Neutrophil (primary cell): ENCODE measurements around the gene UBP1.

Experiments used
- H3K27ac ChIP-seq: fragments of 200-600 bp; sonication (generic); 2 replicates; pipeline ENCODE4 v1.5.1; 2016; ENCODE audit warnings: mild to moderate bottlenecking, moderate library complexity
- H3K27me3 ChIP-seq: fragments of 200-600 bp; sonication (generic); 2 replicates; pipeline ENCODE4 v1.6.0; 2016; ENCODE audit warnings: mild to moderate bottlenecking
- H3K36me3 ChIP-seq: fragments of 200-600 bp; sonication (generic); 2 replicates; pipeline ENCODE4 v1.5.1; 2017
- H3K4me1 ChIP-seq, 2 experiments: fragments of 200-600 bp in 1 of 2; sonication (generic) in 1 of 2; 1 replicate in 1 of 2; 2 replicates in 1 of 2; pipeline versions ENCODE4 v1.5.1 to v1.6.1; 2013 to 2016; ENCODE audit warnings: low read depth in 1 of 2, low read length in 1 of 2, mild to moderate bottlenecking in 1 of 2, moderate library complexity in 1 of 2; ENCODE audit not compliant: control insufficient read depth in 1 of 2, insufficient read depth in 1 of 2
- H3K4me3 ChIP-seq, 2 experiments: fragments of 200-600 bp in 1 of 2; sonication (generic) in 1 of 2; 1 replicate in 1 of 2; 2 replicates in 1 of 2; pipeline ENCODE4 v1.5.1; 2013 to 2016; ENCODE audit warnings: low read depth in 1 of 2, low read length in 1 of 2, mild to moderate bottlenecking in 1 of 2, moderate library complexity in 1 of 2
- H3K9me3 ChIP-seq: fragments of 200-600 bp; sonication (generic); 2 replicates; pipeline ENCODE4 v1.5.1; 2016
- TF ChIP-seq, protein P1 (sequence below): fragments of 200-600 bp; sonication (generic); IDR thresholded peaks from 2 replicates; pipeline ENCODE4 v1.5.1; 2016; ENCODE audit warnings: antibody characterized with exemption

Gene UBP1

DNA sequence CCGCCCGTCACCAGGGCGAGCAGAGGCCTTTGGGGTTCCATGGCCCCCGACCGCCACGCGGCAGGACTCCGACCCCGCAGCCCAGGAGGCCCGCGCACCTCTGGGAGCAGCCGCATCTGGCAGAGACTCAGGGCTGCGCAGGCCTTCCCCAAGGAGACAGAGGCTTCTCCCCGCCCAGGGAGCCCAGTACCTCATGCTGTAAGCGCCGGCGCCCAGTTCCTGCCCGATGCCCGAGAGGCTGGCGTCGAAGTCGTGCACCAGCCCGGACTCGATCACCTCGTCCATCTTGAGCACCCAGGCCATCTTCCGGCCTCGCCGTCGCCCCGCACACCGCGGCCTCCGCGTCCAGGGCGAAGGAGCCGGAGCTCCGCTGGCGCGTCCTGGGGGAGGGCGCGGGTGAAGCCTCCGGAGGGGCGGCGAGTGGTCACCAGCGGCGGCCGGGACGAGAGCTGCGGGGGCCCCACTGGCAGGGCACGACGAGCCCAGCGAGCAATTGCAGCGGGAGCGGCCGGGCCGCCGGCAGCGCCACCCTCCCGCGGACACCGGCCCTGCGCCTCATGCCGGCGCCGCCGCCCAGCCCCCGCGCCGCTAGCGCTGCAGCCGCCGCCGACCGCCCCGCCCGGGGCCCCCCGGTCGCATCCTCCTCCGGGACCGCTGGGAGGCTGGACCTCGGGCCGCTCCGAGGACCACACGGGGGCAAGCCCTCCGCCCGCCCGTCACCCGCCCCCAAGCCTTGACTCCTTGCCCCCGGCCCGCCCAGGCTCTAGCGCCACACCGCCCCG lies 468 bp downstream of the UBP1 start:
- TF ChIP-seq, protein P1, sequence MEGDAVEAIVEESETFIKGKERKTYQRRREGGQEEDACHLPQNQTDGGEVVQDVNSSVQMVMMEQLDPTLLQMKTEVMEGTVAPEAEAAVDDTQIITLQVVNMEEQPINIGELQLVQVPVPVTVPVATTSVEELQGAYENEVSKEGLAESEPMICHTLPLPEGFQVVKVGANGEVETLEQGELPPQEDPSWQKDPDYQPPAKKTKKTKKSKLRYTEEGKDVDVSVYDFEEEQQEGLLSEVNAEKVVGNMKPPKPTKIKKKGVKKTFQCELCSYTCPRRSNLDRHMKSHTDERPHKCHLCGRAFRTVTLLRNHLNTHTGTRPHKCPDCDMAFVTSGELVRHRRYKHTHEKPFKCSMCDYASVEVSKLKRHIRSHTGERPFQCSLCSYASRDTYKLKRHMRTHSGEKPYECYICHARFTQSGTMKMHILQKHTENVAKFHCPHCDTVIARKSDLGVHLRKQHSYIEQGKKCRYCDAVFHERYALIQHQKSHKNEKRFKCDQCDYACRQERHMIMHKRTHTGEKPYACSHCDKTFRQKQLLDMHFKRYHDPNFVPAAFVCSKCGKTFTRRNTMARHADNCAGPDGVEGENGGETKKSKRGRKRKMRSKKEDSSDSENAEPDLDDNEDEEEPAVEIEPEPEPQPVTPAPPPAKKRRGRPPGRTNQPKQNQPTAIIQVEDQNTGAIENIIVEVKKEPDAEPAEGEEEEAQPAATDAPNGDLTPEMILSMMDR: no peak
- Histone ChIP-seq H3K4me3 (peak overlapping the region; percentile 81 to 100), H3K4me1 (peaks cover 33% of the 10 kb centered on the region in 2 experiments), H3K27me3 (no peaks in the 10 kb centered on the region), H3K9me3 (no peaks in the 10 kb centered on the region), H3K36me3 (no peaks in the 10 kb centered on the region), H3K27ac (peak overlapping the region; percentile 90)

- Histone ChIP-seq H3K9me3 (no peaks in the 10 kb centered on the region), H3K4me3 (peak overlapping the region; percentile 81 to 100), H3K4me1 (peaks cover 33% of the 10 kb centered on the region in 2 experiments), H3K27me3 (no peaks in the 10 kb centered on the region), H3K27ac (peak overlapping the region; percentile 90), H3K36me3 (no peaks in the 10 kb centered on the region)
- TF ChIP-seq, protein P1: no peak
Observed at GRCh38 chr3:33438881-33439545, 1.2 kb downstream of the UBP1 start.

DNA sequence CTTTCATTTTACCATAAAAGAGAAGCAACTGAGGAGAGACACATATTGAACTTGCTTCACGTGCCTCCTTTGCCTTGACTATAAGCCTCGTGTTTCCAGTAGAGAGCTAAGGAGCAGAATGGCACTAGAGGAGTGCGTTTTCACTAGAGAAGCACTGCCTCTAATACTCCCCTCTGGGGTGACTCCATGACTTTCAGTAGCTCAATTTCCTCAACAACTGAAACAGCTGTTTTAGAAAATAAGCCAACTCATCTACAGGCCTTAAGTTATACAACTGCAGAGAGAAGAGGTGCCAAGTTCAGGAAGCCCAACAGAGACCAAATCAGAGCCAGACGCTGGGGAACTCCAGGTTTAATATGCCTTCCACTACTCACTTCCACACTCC lies 1.9 kb downstream of the UBP1 start:
- Histone ChIP-seq H3K27ac (peak overlapping the region; percentile 90), H3K9me3 (no peaks in the 10 kb centered on the region), H3K4me1 (peaks cover 33% of the 10 kb centered on the region in 2 experiments), H3K36me3 (no peaks in the 10 kb centered on the region), H3K4me3 (peak overlapping the region in 1 of 2 experiments; percentile 81), H3K27me3 (no peaks in the 10 kb centered on the region)
- TF ChIP-seq, protein P1: no peak

- Histone ChIP-seq H3K4me1 (peaks cover 33% of the 10 kb centered on the region in 2 experiments), H3K4me3 (no peak overlapping the region), H3K36me3 (no peaks in the 10 kb centered on the region), H3K27ac (peak overlapping the region; percentile 90), H3K9me3 (no peaks in the 10 kb centered on the region), H3K27me3 (no peaks in the 10 kb centered on the region)
- TF ChIP-seq, protein P1: no peak
Observed at GRCh38 chr3:33437556-33438283, 2.5 kb downstream of the UBP1 start.

- H3K4me3 ChIP-seq: no peak overlapping the region
- TF ChIP-seq, protein P1: no peak
- no peaks in the 10 kb centered on the region for H3K36me3 ChIP-seq
- peaks cover 17 to 18% of the 10 kb centered on the region in 2 experiments for H3K4me1 ChIP-seq
- H3K27ac ChIP-seq: no peak overlapping the region
- no peaks in the 10 kb centered on the region for H3K9me3 ChIP-seq
- no peaks in the 10 kb centered on the region for H3K27me3 ChIP-seq
Observed at GRCh38 chr3:33433843-33434242, 6.4 kb downstream of the UBP1 start.
